ENCODE measurements around the gene ACOT9.

GRCh38 chrX:23783589-23784469 is 40.8 kb upstream of the ACOT9 start:
- TF ChIP-seq, protein P1, sequence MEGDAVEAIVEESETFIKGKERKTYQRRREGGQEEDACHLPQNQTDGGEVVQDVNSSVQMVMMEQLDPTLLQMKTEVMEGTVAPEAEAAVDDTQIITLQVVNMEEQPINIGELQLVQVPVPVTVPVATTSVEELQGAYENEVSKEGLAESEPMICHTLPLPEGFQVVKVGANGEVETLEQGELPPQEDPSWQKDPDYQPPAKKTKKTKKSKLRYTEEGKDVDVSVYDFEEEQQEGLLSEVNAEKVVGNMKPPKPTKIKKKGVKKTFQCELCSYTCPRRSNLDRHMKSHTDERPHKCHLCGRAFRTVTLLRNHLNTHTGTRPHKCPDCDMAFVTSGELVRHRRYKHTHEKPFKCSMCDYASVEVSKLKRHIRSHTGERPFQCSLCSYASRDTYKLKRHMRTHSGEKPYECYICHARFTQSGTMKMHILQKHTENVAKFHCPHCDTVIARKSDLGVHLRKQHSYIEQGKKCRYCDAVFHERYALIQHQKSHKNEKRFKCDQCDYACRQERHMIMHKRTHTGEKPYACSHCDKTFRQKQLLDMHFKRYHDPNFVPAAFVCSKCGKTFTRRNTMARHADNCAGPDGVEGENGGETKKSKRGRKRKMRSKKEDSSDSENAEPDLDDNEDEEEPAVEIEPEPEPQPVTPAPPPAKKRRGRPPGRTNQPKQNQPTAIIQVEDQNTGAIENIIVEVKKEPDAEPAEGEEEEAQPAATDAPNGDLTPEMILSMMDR (IDR thresholded peaks at IDR 0.05; ENCODE audit: insufficient read depth, low read depth, low read length) = no peak
- no peak for TF ChIP-seq EZH2 (IDR thresholded peaks at IDR 0.05; ENCODE audit: insufficient read depth, low read length)

All from astrocyte (in vitro differentiated cells and primary cell).